GM08714 (cell line): ENCODE results near the gene SELPLG.
"Not testable (repeated sequence)": the region's sequence is repeated elsewhere in the genome, so short reads cannot be mapped to it uniquely, and the experiment has no call there.

Experiments
- H3K4me3 ChIP-seq: fragments of 200-500 bp; sonication (Bioruptor generic); 2 replicates; pipeline ENCODE4 v1.5.1; 2014; ENCODE audit warnings: mild to moderate bottlenecking, low read length, inconsistent platforms
- ZNF274 ChIP-seq: IDR thresholded peaks from 2 replicates; pipeline ENCODE4 v1.6.1; 2012; ENCODE audit warnings: mild to moderate bottlenecking, low read depth, low read length

SELPLG gene

DNA sequence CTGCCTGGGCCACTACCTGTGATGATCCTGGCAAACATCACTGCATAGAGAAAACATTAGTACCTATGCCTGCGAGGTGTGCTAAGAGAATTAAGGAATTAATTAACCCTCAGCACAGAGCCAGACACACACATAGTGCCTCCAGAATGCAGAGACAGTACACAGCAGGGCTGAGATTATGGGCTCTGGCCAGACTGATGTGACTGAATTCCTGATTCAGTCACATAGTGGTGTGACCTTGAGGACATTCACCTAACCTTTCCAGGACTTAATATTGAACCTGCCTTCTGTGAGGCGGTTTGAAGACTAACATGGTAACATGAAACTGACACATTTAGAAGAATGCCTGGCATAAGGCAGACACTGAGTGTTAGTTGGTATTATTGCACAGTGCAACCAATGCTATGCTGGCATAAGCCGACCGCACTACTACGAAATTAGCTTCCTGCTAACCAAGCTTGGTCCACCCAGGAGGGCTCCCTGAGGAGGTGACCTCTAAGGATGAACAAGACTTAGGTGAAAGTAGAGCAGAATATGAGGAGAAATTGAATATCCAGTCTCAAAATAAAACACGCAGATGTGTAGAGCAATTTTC lies 32.0 kb upstream of the SELPLG start:
- TF ChIP-seq ZNF274: no peak
- no peak overlapping the region for H3K4me3 ChIP-seq

- no peak overlapping the region; the same call in 1 of the 2 replicates for H3K4me3 ChIP-seq
- no peak for TF ChIP-seq ZNF274
Measured at GRCh38 chr12:108664338-108665258, 30.9 kb upstream of the SELPLG start.

DNA sequence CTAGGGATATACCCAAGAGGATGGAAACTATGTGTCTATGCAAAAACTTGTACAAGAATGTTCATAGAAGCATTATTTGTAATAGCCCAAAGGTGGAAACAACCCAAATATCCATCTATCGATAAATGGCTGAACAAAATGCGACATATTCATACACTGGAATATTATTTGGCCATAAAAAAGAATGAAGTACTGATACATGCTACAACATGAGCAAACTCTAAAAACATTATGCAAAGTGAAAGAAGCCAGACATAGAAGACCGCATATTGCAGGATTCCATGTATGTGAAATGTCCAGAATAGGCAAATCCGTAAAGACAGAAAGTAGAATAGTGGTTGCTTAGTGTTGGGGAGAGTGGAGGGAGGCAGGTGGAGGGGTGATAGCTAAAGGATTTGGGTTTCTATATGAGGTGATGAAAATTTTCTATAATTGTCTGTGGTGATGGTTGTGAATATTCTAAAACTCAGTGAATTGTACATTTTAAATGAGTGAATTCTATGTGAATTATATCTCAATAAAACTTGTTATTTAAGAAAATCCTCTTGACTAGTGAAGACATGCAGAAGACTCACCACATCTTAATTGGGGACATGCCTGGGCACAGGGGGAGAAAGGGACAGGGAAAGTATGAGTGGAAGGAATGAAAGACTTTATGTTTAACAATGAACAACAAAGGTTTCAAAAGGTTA lies 29.8 kb upstream of the SELPLG start:
- TF ChIP-seq ZNF274: no peak
- H3K4me3 ChIP-seq: no peak overlapping the region

GRCh38 chr12:108658115-108658514 lies 24.4 kb upstream of the SELPLG start:
- H3K4me3 ChIP-seq: not testable (repeated sequence)

GRCh38 chr12:108657130-108657745 lies 23.5 kb upstream of the SELPLG start:
- no peak overlapping the region for H3K4me3 ChIP-seq
- TF ChIP-seq ZNF274: no peak

DNA sequence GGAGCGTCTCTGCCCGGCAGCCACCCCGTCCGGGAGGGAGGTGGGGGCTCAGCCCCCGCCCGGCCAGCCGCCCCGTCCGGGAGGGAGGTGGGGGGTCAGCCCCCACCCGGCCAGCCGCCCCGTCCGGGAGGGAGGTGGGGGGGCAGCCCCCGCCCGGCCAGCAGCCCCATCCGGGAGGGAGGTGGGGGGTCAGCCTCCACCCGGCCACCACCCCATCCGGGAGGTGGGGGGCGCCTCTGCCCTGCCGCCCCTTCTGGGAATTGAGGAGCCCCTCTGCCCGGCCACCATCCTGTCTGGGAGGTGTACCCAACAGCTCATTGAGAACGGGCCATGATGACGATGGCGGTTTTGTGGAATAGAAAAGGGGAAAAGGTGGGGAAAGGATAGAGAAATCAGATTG lies 22.6 kb upstream of the SELPLG start:
- not testable (repeated sequence) for H3K4me3 ChIP-seq

GRCh38 chr12:108655812-108656175 lies 22.1 kb upstream of the SELPLG start:
- not testable (repeated sequence) for H3K4me3 ChIP-seq

- not testable (repeated sequence) for H3K4me3 ChIP-seq
Measured at GRCh38 chr12:108654622-108655021, 20.9 kb upstream of the SELPLG start.

DNA sequence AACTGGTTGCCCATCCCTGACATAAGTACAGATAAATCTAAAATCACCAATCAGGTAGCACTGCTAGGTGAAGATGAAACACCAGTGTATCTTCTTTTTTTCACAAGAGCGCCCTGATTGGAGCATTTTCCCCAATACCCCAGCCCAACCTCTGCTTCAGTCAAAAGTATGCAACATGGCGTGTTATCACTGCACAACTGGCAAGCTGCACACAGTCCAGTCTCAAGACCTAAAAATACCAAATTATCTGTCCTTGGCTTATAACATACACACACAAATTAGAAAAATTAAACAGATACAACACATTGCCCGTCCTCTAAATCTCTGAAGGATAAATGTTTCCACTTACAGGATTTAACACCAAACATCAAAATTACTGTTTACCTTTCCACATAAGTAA lies 20.2 kb upstream of the SELPLG start:
- TF ChIP-seq ZNF274: no peak
- no peak overlapping the region for H3K4me3 ChIP-seq

DNA sequence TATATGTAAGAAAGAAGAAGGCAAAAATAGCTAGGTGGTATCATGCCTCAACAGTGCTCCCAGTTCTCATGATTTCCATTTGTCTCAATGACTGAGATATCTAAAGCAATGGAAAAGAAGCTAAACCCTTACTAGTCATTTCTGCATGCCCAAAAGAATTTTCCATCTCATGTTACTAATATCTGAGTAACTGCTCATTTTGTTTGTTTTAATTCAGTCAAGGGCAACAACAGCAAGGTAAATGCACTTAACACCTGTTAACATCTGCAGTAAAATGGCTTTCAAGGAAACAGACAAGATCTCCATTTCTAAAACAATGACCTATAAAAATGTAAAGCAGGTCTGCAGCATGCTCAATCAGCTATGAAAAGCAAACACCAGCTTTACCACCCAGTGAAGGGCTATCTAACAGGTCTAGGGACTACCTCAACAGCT lies 19.4 kb upstream of the SELPLG start:
- no peak overlapping the region for H3K4me3 ChIP-seq
- no peak for TF ChIP-seq ZNF274

DNA sequence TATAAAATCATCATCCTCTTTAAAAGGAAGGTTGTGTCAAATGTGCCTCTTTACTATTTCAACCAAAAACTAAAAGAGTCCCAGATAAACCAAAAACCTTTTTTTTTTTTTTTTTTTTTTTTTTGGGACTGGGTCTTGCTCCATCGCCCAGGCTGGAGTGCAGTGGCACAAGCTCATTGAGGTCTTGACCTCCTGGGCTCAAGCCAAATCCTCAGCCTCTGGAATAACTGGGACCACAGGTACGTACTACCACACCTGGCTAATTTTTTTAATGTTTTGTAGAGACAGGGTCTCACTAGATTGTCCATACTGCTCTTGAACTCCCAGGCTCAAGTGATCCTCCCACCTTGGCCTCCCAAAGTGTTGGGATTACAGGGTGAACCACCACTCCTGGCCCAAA lies 16.4 kb upstream of the SELPLG start:
- TF ChIP-seq ZNF274: no peak
- no peak overlapping the region for H3K4me3 ChIP-seq

DNA sequence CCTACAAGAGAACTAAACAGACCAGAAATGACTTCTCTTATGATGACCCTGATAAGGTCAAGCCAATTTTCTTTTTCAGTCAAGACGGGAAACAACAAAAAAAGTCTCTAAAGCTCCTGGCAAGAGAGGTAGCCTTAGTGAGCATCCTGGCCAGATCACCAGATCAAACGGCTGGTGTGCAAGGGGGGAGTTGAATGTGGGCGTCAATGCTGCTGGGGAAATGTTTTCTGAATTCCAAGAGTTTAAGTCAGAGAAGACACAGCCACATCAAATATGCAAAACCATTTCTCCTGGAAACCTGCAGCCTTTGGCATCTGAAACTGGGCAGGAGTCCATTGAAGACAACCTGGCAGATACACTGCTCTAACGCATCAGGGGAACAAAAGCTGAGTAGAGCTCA lies 16.0 kb upstream of the SELPLG start:
- TF ChIP-seq ZNF274: no peak
- no peak overlapping the region for H3K4me3 ChIP-seq

DNA sequence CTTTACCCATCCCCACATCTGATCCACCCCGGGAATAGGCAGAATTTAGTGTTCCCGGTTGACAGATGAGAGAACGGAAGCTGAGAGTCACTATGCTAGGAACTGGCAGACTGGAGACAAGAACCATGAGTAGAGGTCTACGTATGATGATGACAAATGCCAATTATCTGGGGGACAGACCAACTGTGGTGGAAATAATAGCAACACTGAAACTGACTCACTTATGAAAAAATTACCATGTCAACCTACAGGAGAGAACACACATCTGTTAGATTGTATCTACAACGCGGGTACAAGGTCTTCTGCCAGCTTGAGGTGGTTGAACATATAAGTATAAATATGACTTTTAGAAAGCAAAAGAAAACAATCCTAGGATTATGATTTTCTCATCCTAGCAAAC lies 15.4 kb upstream of the SELPLG start:
- no peak for TF ChIP-seq ZNF274
- no peak overlapping the region for H3K4me3 ChIP-seq

- no peak for TF ChIP-seq ZNF274
- H3K4me3 ChIP-seq: no peak overlapping the region
Measured at GRCh38 chr12:108648371-108648770, 14.7 kb upstream of the SELPLG start.
